ENCODE measurements around the gene OR5H15.

DNA sequence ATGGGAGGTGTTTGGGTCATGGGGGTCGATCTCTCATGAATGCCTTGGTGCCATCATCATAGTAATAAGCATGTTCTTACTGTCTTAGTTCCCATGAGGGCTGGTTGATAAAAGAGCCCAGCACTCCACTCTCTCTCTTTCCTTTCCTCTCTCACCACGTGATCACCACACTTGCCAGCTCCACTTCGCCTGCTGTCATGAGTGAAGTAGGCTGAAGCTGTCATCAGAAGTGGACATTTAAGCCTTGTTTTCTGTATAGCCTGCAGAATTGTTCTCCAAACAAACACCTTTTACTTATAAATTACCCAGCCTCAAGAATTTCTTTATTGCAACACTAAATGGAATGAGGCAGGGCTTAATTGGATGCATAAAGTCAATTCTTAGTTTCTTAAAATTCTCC is 29.9 kb upstream of the OR5H15 start:
- no peak for TF ChIP-seq EP300 (IDR thresholded peaks at IDR 0.05)
- no peak for TF ChIP-seq POLR2A (IDR thresholded peaks at IDR 0.05)
- TF ChIP-seq, protein P1, sequence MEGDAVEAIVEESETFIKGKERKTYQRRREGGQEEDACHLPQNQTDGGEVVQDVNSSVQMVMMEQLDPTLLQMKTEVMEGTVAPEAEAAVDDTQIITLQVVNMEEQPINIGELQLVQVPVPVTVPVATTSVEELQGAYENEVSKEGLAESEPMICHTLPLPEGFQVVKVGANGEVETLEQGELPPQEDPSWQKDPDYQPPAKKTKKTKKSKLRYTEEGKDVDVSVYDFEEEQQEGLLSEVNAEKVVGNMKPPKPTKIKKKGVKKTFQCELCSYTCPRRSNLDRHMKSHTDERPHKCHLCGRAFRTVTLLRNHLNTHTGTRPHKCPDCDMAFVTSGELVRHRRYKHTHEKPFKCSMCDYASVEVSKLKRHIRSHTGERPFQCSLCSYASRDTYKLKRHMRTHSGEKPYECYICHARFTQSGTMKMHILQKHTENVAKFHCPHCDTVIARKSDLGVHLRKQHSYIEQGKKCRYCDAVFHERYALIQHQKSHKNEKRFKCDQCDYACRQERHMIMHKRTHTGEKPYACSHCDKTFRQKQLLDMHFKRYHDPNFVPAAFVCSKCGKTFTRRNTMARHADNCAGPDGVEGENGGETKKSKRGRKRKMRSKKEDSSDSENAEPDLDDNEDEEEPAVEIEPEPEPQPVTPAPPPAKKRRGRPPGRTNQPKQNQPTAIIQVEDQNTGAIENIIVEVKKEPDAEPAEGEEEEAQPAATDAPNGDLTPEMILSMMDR (IDR thresholded peaks at IDR 0.05): no peak
